T follicular helper cell (primary cell): ENCODE results near the gene RBMS1.

Experiments used
- DNase-seq: peaks from one replicate; pipeline ENCODE4 v3.0.0-alpha.2; 2020; ENCODE audit warnings: low read depth
- total RNA-seq, 2 experiments: gene quantifications; one replicate each; lab custom pipeline; 2026; lab: John Stamatoyannopoulos, UW

Gene RBMS1
- 86.6 to 157 reads per million in 2 experiments for total RNA-seq

GRCh38 chr2:160493227-160494028, at the start of gene RBMS1:
RBMS1 (minus strand) TSS chr2:160493807; CDS start chr2:160493363, 444 bp downstream.
- peak; percentile 22 for DNase-seq

- no peak for DNase-seq
These were observed 48.1 kb upstream of the RBMS1 start for GRCh38 chr2:160541745-160542144.

GRCh38 chr2:160538559-160539355, 45.1 kb upstream of the RBMS1 start:
- DNase-seq = no peak

- no peak for DNase-seq
These were observed 44.5 kb upstream of the RBMS1 start for GRCh38 chr2:160538115-160538514.

- no peak for DNase-seq
These were observed 41.4 kb upstream of the RBMS1 start for GRCh38 chr2:160534996-160535395.

GRCh38 chr2:160534249-160534648, 40.6 kb upstream of the RBMS1 start:
- DNase-seq = no peak

GRCh38 chr2:160533482-160533881, 39.9 kb upstream of the RBMS1 start:
- DNase-seq = no peak

GRCh38 chr2:160532388-160532787, 38.8 kb upstream of the RBMS1 start:
- DNase-seq = no peak

- DNase-seq = no peak
These were observed 29.5 kb upstream of the RBMS1 start for GRCh38 chr2:160522951-160523710.

- no peak for DNase-seq
These were observed 24.1 kb upstream of the RBMS1 start for GRCh38 chr2:160517731-160518130.

GRCh38 chr2:160516547-160517365, 23.1 kb upstream of the RBMS1 start:
- DNase-seq = no peak

GRCh38 chr2:160515120-160515519, 21.5 kb upstream of the RBMS1 start:
- no peak for DNase-seq

GRCh38 chr2:160513120-160513519, 19.5 kb upstream of the RBMS1 start:
- DNase-seq = no peak

GRCh38 chr2:160512491-160512890, 18.9 kb upstream of the RBMS1 start:
- DNase-seq = no peak

GRCh38 chr2:160510617-160511016, 17.0 kb upstream of the RBMS1 start:
- no peak for DNase-seq

- DNase-seq = no peak
These were observed 15.4 kb upstream of the RBMS1 start for GRCh38 chr2:160509016-160509415.

GRCh38 chr2:160507464-160507863, 13.9 kb upstream of the RBMS1 start:
- no peak for DNase-seq

GRCh38 chr2:160507046-160507407, 13.4 kb upstream of the RBMS1 start:
- no peak for DNase-seq

- DNase-seq = no peak
These were observed 12.9 kb upstream of the RBMS1 start for GRCh38 chr2:160506371-160507045.

GRCh38 chr2:160505256-160505655, 11.6 kb upstream of the RBMS1 start:
- no peak for DNase-seq

GRCh38 chr2:160502478-160502877, 8.9 kb upstream of the RBMS1 start:
- no peak for DNase-seq
